Measurements from ENCODE around the gene SERPINA6.

- TF ChIP-seq CTCF (IDR thresholded peaks at IDR 0.05) (no peak), POLR2A (IDR thresholded peaks at IDR 0.05) (no peak), POLR2AphosphoS5 (IDR thresholded peaks at IDR 0.05) (no peak)
These were observed 39.5 kb upstream of the SERPINA6 start for GRCh38 chr14:94362614-94363133.

All from breast epithelium (tissue), 3 donors.